ENCODE results near the gene EIF5A2. TPM values are rescaled to one million over a fixed set of nuclear protein-coding genes. Genes with fewer than 3 reads are reported as not detected.

EIF5A2 gene
- polyA plus RNA-seq (2013, experiment 1 of 2), result 7.9 TPM
- polyA plus RNA-seq (2013, experiment 2 of 2), result 10.5 TPM

DNA sequence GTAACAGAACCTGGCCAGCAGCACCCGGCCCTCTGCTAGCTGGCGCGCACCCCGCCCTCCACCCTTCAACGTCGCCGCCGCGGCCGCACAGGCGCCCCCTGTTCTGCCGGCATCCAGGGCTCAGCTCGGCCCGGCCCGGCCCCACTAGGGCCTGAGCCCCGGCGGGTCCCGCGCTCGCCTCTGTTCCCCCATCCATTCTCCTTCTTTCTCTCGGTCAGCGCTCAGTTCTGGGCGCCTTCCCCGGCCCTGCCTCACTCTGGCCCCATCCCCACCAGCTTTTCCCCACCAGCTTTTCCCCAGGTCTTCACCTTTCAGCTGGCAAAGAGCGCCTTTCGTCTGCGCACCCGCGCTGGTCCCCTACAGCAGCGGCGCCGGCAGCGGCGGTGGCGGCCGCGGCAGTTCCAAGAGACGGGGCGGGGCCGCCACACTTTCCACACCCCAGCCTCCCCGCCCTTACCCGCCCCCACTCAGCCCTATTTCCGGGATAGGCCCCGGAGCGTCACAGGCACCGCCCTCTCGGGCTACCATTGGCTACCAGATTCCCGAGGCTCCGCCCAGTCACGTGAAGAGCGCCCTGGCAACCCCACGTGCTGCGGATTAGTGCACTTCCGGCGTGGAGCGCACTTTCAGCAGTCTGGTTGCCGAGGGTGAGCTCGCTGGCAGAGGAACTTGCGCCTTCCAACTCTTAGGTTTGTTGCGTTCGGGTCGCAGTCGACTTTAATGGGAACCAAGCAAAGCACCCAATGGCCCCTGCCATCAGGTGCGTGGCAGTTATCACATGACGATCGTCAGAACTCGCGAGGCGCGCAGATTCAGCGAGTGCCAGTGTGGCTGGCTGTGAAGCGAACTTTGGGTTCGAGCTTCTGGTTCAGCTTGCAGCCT is at the start of gene EIF5A2:
TSS of gene EIF5A2 (minus strand) at position 403 of the 882 bp plus-strand sequence. CDS start 831 bp downstream, outside the sequence.
- Histone ChIP-seq H3K4ac (ENCODE audit: low read depth in 1 of 2, low read length in 2 of 2) (peak within 1 kb of the TSS in 1 of 2 experiments; percentile 32), H3K36me3 (ENCODE audit: control insufficient read depth in 1 of 2, insufficient read depth in 2 of 2, low read depth in 1 of 2, low read length in 2 of 2) (no peaks in the 10 kb centered on the region), H3K23ac (ENCODE audit: low read length in 2 of 2) (peak within 1 kb of the TSS in 1 of 2 experiments; percentile 83), H3K27ac (ENCODE audit: low read length, poor library complexity, severe bottlenecking) (no peak within 1 kb of the TSS), H2BK120ac (ENCODE audit: low read depth, low read length) (peak within 1 kb of the TSS; percentile 61), H2BK15ac (ENCODE audit: low read depth, poor library complexity, severe bottlenecking) (peak within 1 kb of the TSS; percentile 94), H3K9me3 (ENCODE audit: control insufficient read depth, low read length) (peaks cover 17% of the 10 kb centered on the region), H3K18ac (ENCODE audit: low read depth in 1 of 2, low read length in 2 of 2) (peak within 1 kb of the TSS; percentile 71 to 86), H3K79me1 (replicated peaks; ENCODE audit: low read length, poor library complexity, severe bottlenecking) (peaks cover 9% of the 10 kb centered on the region), H2BK12ac (ENCODE audit: low read length in 2 of 2) (peak within 1 kb of the TSS; percentile 54 to 70), H3K4me3 (ENCODE audit: insufficient read depth in 1 of 2, low read depth in 1 of 2, low read length in 2 of 2) (peak within 1 kb of the TSS; percentile 77 to 96), H3K14ac (ENCODE audit: low read length in 2 of 2) (peak within 1 kb of the TSS in 1 of 2 experiments; percentile 23), H4K91ac (ENCODE audit: low read length) (peak within 1 kb of the TSS; percentile 61), H3K9ac (ENCODE audit: low read length) (peak within 1 kb of the TSS; percentile 86), H2AFZ (ENCODE audit: low read depth, low read length) (peak within 1 kb of the TSS; percentile 72), H3K4me2 (ENCODE audit: low read length, poor library complexity, severe bottlenecking) (peak within 1 kb of the TSS; percentile 55), H2AK5ac (ENCODE audit: low read length, severe bottlenecking) (no peak within 1 kb of the TSS), H3K4me1 (ENCODE audit: control insufficient read depth, insufficient read depth, low read depth, low read length) (peaks cover 7% of the 10 kb centered on the region), H4K8ac (ENCODE audit: low read length) (peak within 1 kb of the TSS; percentile 90), H3K27me3 (ENCODE audit: control insufficient read depth in 1 of 2, insufficient read depth in 1 of 2, low read length in 2 of 2) (no peaks in the 10 kb centered on the region), H2BK5ac (ENCODE audit: low read depth, low read length, poor library complexity, severe bottlenecking) (peak within 1 kb of the TSS; percentile 84)
- 28% methylated on average over 56 of the region's 73 CpGs for WGBS
- peak; percentile 92 for DNase-seq

DNA sequence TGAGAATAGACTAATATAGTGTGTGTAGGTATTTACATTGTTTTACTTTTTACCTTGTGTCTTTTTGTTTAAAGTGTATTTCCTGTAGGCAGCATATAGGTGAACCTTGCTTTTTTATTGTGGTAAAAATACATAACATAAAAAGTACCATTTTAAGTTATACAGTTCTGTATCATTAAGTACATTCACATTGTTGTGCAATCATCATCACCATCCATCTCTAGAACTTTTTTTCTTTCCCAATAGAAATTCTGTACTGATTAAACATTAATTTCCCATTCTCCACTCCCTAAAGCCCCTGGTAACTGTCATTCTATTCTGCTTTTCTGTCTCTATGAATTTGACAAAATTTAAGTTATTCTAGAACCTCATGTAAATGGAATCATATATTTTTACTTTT is 48.2 kb upstream of the EIF5A2 start:
- H3K9ac ChIP-seq (ENCODE audit: low read length), result no peak overlapping the region
- no peak overlapping the region for H4K8ac ChIP-seq (ENCODE audit: low read length)
- no peak overlapping the region for H2BK15ac ChIP-seq (ENCODE audit: low read depth, poor library complexity, severe bottlenecking)
- H3K4me2 ChIP-seq (ENCODE audit: low read length, poor library complexity, severe bottlenecking), result no peak overlapping the region
- no peak overlapping the region for H2AK5ac ChIP-seq (ENCODE audit: low read length, severe bottlenecking)
- H3K18ac ChIP-seq (ENCODE audit: low read depth in 1 of 2, low read length in 2 of 2), result no peak overlapping the region
- no peaks in the 10 kb centered on the region for H3K9me3 ChIP-seq (ENCODE audit: control insufficient read depth, low read length)
- no peak for DNase-seq
- H3K4ac ChIP-seq (ENCODE audit: low read depth in 1 of 2, low read length in 2 of 2), result no peak overlapping the region
- no peak overlapping the region for H2AFZ ChIP-seq (ENCODE audit: low read depth, low read length)
- no peak overlapping the region for H3K27ac ChIP-seq (ENCODE audit: low read length, poor library complexity, severe bottlenecking)
- no peak overlapping the region for H2BK120ac ChIP-seq (ENCODE audit: low read depth, low read length)
- H3K4me1 ChIP-seq (ENCODE audit: control insufficient read depth, insufficient read depth, low read depth, low read length), result no peaks in the 10 kb centered on the region
- no peaks in the 10 kb centered on the region for H3K36me3 ChIP-seq (ENCODE audit: control insufficient read depth in 1 of 2, insufficient read depth in 2 of 2, low read depth in 1 of 2, low read length in 2 of 2)
- no peak overlapping the region for H2BK12ac ChIP-seq (ENCODE audit: low read length in 2 of 2)
- no peak overlapping the region for H3K14ac ChIP-seq (ENCODE audit: low read length in 2 of 2)
- no peak overlapping the region for H3K23ac ChIP-seq (ENCODE audit: low read length in 2 of 2)
- no peak overlapping the region for H4K91ac ChIP-seq (ENCODE audit: low read length)
- H2BK5ac ChIP-seq (ENCODE audit: low read depth, low read length, poor library complexity, severe bottlenecking), result no peak overlapping the region
- no peaks in the 10 kb centered on the region for H3K79me1 ChIP-seq (replicated peaks; ENCODE audit: low read length, poor library complexity, severe bottlenecking)
- H3K4me3 ChIP-seq (ENCODE audit: insufficient read depth in 1 of 2, low read depth in 1 of 2, low read length in 2 of 2), result no peak overlapping the region
- H3K27me3 ChIP-seq (ENCODE audit: control insufficient read depth in 1 of 2, insufficient read depth in 1 of 2, low read length in 2 of 2), result peaks cover 0 to 5% of the 10 kb centered on the region in 2 experiments

- H4K91ac ChIP-seq (ENCODE audit: low read length), result no peak overlapping the region
- no peak overlapping the region for H3K4me2 ChIP-seq (ENCODE audit: low read length, poor library complexity, severe bottlenecking)
- no peak overlapping the region for H2BK12ac ChIP-seq (ENCODE audit: low read length in 2 of 2)
- DNase-seq, result no peak
- H3K9me3 ChIP-seq (ENCODE audit: control insufficient read depth, low read length), result no peaks in the 10 kb centered on the region
- no peak overlapping the region for H3K14ac ChIP-seq (ENCODE audit: low read length in 2 of 2)
- H2AFZ ChIP-seq (ENCODE audit: low read depth, low read length), result no peak overlapping the region
- H3K18ac ChIP-seq (ENCODE audit: low read depth in 1 of 2, low read length in 2 of 2), result no peak overlapping the region
- H3K27me3 ChIP-seq (ENCODE audit: control insufficient read depth in 1 of 2, insufficient read depth in 1 of 2, low read length in 2 of 2), result peaks cover 0 to 5% of the 10 kb centered on the region in 2 experiments
- H3K27ac ChIP-seq (ENCODE audit: low read length, poor library complexity, severe bottlenecking), result no peak overlapping the region
- H2BK15ac ChIP-seq (ENCODE audit: low read depth, poor library complexity, severe bottlenecking), result no peak overlapping the region
- H3K4ac ChIP-seq (ENCODE audit: low read depth in 1 of 2, low read length in 2 of 2), result no peak overlapping the region
- H3K4me3 ChIP-seq (ENCODE audit: insufficient read depth in 1 of 2, low read depth in 1 of 2, low read length in 2 of 2), result no peak overlapping the region
- H2BK120ac ChIP-seq (ENCODE audit: low read depth, low read length), result no peak overlapping the region
- WGBS, result 75% methylated on average over 8 of the region's 12 CpGs
- no peak overlapping the region for H2BK5ac ChIP-seq (ENCODE audit: low read depth, low read length, poor library complexity, severe bottlenecking)
- no peak overlapping the region for H4K8ac ChIP-seq (ENCODE audit: low read length)
- H3K36me3 ChIP-seq (ENCODE audit: control insufficient read depth in 1 of 2, insufficient read depth in 2 of 2, low read depth in 1 of 2, low read length in 2 of 2), result no peaks in the 10 kb centered on the region
- H2AK5ac ChIP-seq (ENCODE audit: low read length, severe bottlenecking), result no peak overlapping the region
- no peak overlapping the region for H3K9ac ChIP-seq (ENCODE audit: low read length)
- H3K79me1 ChIP-seq (replicated peaks; ENCODE audit: low read length, poor library complexity, severe bottlenecking), result no peaks in the 10 kb centered on the region
- no peak overlapping the region for H3K23ac ChIP-seq (ENCODE audit: low read length in 2 of 2)
- H3K4me1 ChIP-seq (ENCODE audit: control insufficient read depth, insufficient read depth, low read depth, low read length), result no peaks in the 10 kb centered on the region
Measured at GRCh38 chr3:170953736-170954135, 45.3 kb upstream of the EIF5A2 start.

DNA sequence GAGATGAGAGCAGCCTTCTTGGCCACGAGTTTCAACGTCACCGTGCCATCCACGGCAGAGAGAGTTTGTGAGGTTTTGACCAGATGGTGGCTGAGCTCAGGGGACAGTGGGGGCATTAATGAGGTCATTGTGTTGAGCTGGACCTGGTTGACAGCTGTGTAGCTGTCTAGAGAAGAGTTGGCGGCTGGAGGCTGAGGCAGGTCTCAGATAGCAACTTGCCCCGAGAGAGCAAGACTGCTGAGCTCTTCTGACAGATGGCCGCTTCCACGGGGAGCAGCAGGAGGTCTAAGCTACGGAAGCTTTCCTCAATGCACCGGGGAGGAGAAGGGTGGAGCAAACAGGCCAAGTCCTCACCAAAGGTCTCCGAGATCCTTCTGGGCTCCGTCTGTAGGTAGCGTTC is 44.8 kb upstream of the EIF5A2 start:
- H2BK12ac ChIP-seq (ENCODE audit: low read length in 2 of 2), result no peak overlapping the region
- no peak overlapping the region for H2AFZ ChIP-seq (ENCODE audit: low read depth, low read length)
- H3K9me3 ChIP-seq (ENCODE audit: control insufficient read depth, low read length), result no peaks in the 10 kb centered on the region
- H3K4me3 ChIP-seq (ENCODE audit: insufficient read depth in 1 of 2, low read depth in 1 of 2, low read length in 2 of 2), result no peak overlapping the region
- H3K14ac ChIP-seq (ENCODE audit: low read length in 2 of 2), result no peak overlapping the region
- no peak overlapping the region for H4K91ac ChIP-seq (ENCODE audit: low read length)
- WGBS, result 83% methylated on average over 13 of the region's 13 CpGs
- H4K8ac ChIP-seq (ENCODE audit: low read length), result no peak overlapping the region
- H2BK15ac ChIP-seq (ENCODE audit: low read depth, poor library complexity, severe bottlenecking), result no peak overlapping the region
- peaks cover 0 to 5% of the 10 kb centered on the region in 2 experiments for H3K27me3 ChIP-seq (ENCODE audit: control insufficient read depth in 1 of 2, insufficient read depth in 1 of 2, low read length in 2 of 2)
- H3K9ac ChIP-seq (ENCODE audit: low read length), result no peak overlapping the region
- no peaks in the 10 kb centered on the region for H3K4me1 ChIP-seq (ENCODE audit: control insufficient read depth, insufficient read depth, low read depth, low read length)
- H2BK120ac ChIP-seq (ENCODE audit: low read depth, low read length), result no peak overlapping the region
- no peaks in the 10 kb centered on the region for H3K79me1 ChIP-seq (replicated peaks; ENCODE audit: low read length, poor library complexity, severe bottlenecking)
- no peak overlapping the region for H3K4ac ChIP-seq (ENCODE audit: low read depth in 1 of 2, low read length in 2 of 2)
- no peak overlapping the region for H3K4me2 ChIP-seq (ENCODE audit: low read length, poor library complexity, severe bottlenecking)
- no peaks in the 10 kb centered on the region for H3K36me3 ChIP-seq (ENCODE audit: control insufficient read depth in 1 of 2, insufficient read depth in 2 of 2, low read depth in 1 of 2, low read length in 2 of 2)
- no peak for DNase-seq
- H3K27ac ChIP-seq (ENCODE audit: low read length, poor library complexity, severe bottlenecking), result no peak overlapping the region
- H3K18ac ChIP-seq (ENCODE audit: low read depth in 1 of 2, low read length in 2 of 2), result no peak overlapping the region
- H2BK5ac ChIP-seq (ENCODE audit: low read depth, low read length, poor library complexity, severe bottlenecking), result no peak overlapping the region
- H2AK5ac ChIP-seq (ENCODE audit: low read length, severe bottlenecking), result no peak overlapping the region
- H3K23ac ChIP-seq (ENCODE audit: low read length in 2 of 2), result no peak overlapping the region
